Right atrium auricular region (tissue), 2 donors: ENCODE measurements around the gene DNAJC19. TPM values are rescaled to one million over a fixed set of nuclear protein-coding genes. Genes with fewer than 3 reads are reported as not detected.

Experiments
- DNase-seq: peaks from one replicate; pipeline ENCODE4 v3.0.0-alpha.2; 2019; ENCODE audit warnings: low spot score
- H3K27ac ChIP-seq, 2 donors: fragments of 200-600 bp; sonication (generic); 1 replicate in 1 of 2; 2 replicates in 1 of 2; pipeline ENCODE4 v1.5.1; 2016 to 2019
- H3K27me3 ChIP-seq, 2 donors: fragments of 200-600 bp; sonication (generic); one replicate each; pipeline versions ENCODE4 v1.5.1 to v1.6.0; 2017 to 2019
- H3K36me3 ChIP-seq: fragments of 200-600 bp; sonication (generic); one replicate; pipeline ENCODE4 v1.5.1; 2016
- H3K4me1 ChIP-seq, 2 donors: fragments of 200-600 bp; sonication (generic); one replicate each; pipeline versions ENCODE4 v1.5.1 to v1.6.0; 2017 to 2019
- H3K4me3 ChIP-seq, 2 donors: fragments of 200-600 bp; sonication (generic); 1 replicate in 1 of 2; 2 replicates in 1 of 2; pipeline ENCODE4 v1.5.1; 2017 to 2019; ENCODE audit warnings: mild to moderate bottlenecking in 1 of 2, moderate library complexity in 1 of 2
- H3K9me3 ChIP-seq, 2 donors: fragments of 200-600 bp; sonication (generic); one replicate each; pipeline ENCODE4 v1.5.1; 2019
- CTCF ChIP-seq, 2 donors: fragments of 200-600 bp; sonication (generic); IDR thresholded peaks; one replicate each; pipeline ENCODE4 v1.5.1; 2019; ENCODE audit warnings: antibody characterized with exemption in 2 of 2
- total RNA-seq, 2 donors: library from RNA; depleted of rRNA; stranded (reverse); fragments of >200 nt; gene quantifications; one replicate each; pipeline ENCODE4 v1.1.0, GENCODE V29; 2016

DNAJC19 gene
- 10 to 100 TPM; 42.7 to 58.9 TPM for total RNA-seq

GRCh38 chr3:180989291-180990163 lies at the start of gene DNAJC19:
Gene DNAJC19, minus strand, starts transcription at chr3:180989736. Its CDS starts 134 bp downstream, at chr3:180989602.
- peak within 1 kb of the TSS; percentile 89 to 91 for H3K27ac ChIP-seq
- H3K9me3 ChIP-seq, result no peaks in the 10 kb centered on the region
- TF ChIP-seq CTCF (IDR thresholded peaks at IDR 0.05), result no peak
- peak within 1 kb of the TSS; percentile 88 to 90 for H3K4me3 ChIP-seq
- H3K27me3 ChIP-seq, result no peaks in the 10 kb centered on the region
- peaks cover 0 to 17% of the 10 kb centered on the region in 2 donors for H3K4me1 ChIP-seq
- peak; percentile 91 for DNase-seq
- peaks cover 20% of the 10 kb centered on the region for H3K36me3 ChIP-seq

GRCh38 chr3:181030948-181031347 lies 41.4 kb upstream of the DNAJC19 start:
- Histone ChIP-seq H3K27ac (no peak overlapping the region), H3K4me1 (no peaks in the 10 kb centered on the region), H3K27me3 (no peaks in the 10 kb centered on the region), H3K9me3 (no peaks in the 10 kb centered on the region), H3K4me3 (no peak overlapping the region), H3K36me3 (no peaks in the 10 kb centered on the region)
- TF ChIP-seq CTCF (IDR thresholded peaks at IDR 0.05), result no peak
- no peak for DNase-seq

GRCh38 chr3:181025204-181025603 lies 35.7 kb upstream of the DNAJC19 start:
- H3K36me3 ChIP-seq, result no peaks in the 10 kb centered on the region
- DNase-seq, result no peak
- H3K4me3 ChIP-seq, result no peak overlapping the region
- H3K9me3 ChIP-seq, result peaks cover 0 to 25% of the 10 kb centered on the region in 2 donors
- no peak overlapping the region for H3K27ac ChIP-seq
- TF ChIP-seq CTCF (IDR thresholded peaks at IDR 0.05), result no peak
- H3K4me1 ChIP-seq, result no peaks in the 10 kb centered on the region
- H3K27me3 ChIP-seq, result no peaks in the 10 kb centered on the region

GRCh38 chr3:181017690-181018089 lies 28.2 kb upstream of the DNAJC19 start:
- DNase-seq, result no peak
- no peak for TF ChIP-seq CTCF (IDR thresholded peaks at IDR 0.05)

GRCh38 chr3:181009225-181009624 lies 19.7 kb upstream of the DNAJC19 start:
- Histone ChIP-seq H3K27ac (no peak overlapping the region), H3K4me1 (no peaks in the 10 kb centered on the region), H3K4me3 (no peak overlapping the region), H3K27me3 (no peaks in the 10 kb centered on the region), H3K36me3 (no peaks in the 10 kb centered on the region), H3K9me3 (no peaks in the 10 kb centered on the region)
- TF ChIP-seq CTCF (IDR thresholded peaks at IDR 0.05), result no peak
- no peak for DNase-seq

More at GRCh38 chr3:181017690-181018089, 28.2 kb upstream of the DNAJC19 start:
- H3K4me1 ChIP-seq, result no peaks in the 10 kb centered on the region
- H3K36me3 ChIP-seq, result no peaks in the 10 kb centered on the region
- H3K4me3 ChIP-seq, result no peak overlapping the region
- no peak overlapping the region for H3K27ac ChIP-seq
- no peaks in the 10 kb centered on the region for H3K9me3 ChIP-seq
- no peaks in the 10 kb centered on the region for H3K27me3 ChIP-seq
